Stimulated activated CD8-positive, alpha-beta memory T cell treated with anti-CD3 and anti-CD28 coated beads, Interleukin-15, amount 100 ng/mL, for 4 hours (primary cell): ENCODE results near the gene PEAK3.

Source experiments
- DNase-seq, 2 donors: peaks; one replicate each; pipeline ENCODE4 v3.0.0-alpha.2; 2020; ENCODE audit warnings: low read depth in 2 of 2

PEAK3 gene

GRCh38 chr19:2249880-2250765, 31.9 kb downstream of the PEAK3 start:
- DNase-seq, result no peak

- DNase-seq, result no peak
Observed at GRCh38 chr19:2249010-2249866, 32.7 kb downstream of the PEAK3 start, which contains the start of gene AMH. AMH (plus strand) TSS chr19:2249323; CDS start chr19:2249333, 10 bp downstream.

GRCh38 chr19:2248136-2249009, 33.6 kb downstream of the PEAK3 start:
- no peak for DNase-seq

DNA sequence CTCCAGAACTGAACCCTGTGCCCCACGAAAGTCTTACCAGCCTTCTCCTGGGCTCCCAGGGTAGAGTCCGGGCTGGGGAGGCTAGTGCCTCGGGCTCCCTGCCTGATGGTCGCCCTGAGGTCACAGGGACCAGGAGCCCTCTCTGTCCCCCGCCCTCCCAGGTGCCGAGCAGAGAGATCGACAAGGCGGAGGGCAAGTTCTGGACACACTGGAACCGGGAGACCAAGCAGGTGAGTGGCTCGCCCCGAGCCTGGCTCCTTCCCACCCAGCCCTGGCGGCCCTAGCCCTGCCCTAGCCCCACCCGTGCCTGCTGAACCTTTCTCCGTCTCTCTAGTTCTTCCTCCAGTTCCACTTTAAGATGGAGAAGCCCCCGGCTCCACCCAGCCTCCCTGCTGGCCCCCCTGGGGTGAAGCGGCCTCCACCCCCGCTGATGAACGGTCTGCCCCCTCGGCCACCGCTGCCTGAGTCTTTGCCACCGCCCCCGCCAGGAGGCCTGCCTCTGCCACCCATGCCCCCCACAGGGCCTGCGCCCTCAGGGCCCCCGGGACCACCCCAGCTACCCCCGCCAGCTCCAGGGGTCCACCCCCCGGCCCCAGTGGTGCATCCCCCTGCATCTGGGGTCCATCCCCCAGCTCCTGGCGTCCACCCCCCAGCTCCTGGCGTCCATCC, 34.4 kb downstream of the PEAK3 start:
- no peak for DNase-seq

DNA sequence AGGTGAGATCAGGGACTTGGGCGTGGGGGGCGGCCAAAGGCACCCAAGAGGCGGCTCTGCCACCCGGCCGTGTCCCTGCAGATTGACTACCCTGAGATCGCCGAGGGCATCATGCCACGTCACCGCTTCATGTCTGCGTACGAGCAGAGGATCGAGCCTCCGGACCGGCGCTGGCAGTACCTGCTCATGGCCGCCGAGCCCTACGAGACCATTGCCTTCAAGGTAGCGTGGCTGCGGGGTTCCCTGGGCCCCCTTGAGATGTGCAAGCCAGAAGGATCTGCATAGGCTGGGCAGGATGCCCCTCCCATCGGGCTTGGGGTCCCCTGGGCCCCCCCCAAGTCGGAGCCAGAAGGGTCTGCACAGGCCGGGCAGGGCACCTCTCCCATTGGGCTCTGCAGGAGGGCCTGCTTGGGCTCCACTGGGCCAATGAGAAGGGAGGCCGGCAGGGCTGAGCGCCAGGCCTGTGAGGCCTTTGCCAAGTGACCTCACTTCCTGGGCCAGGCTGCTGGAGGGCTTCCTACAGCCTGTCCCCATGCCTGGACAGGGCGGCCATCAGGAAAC, 35.1 kb downstream of the PEAK3 start:
- DNase-seq, result no peak

DNA sequence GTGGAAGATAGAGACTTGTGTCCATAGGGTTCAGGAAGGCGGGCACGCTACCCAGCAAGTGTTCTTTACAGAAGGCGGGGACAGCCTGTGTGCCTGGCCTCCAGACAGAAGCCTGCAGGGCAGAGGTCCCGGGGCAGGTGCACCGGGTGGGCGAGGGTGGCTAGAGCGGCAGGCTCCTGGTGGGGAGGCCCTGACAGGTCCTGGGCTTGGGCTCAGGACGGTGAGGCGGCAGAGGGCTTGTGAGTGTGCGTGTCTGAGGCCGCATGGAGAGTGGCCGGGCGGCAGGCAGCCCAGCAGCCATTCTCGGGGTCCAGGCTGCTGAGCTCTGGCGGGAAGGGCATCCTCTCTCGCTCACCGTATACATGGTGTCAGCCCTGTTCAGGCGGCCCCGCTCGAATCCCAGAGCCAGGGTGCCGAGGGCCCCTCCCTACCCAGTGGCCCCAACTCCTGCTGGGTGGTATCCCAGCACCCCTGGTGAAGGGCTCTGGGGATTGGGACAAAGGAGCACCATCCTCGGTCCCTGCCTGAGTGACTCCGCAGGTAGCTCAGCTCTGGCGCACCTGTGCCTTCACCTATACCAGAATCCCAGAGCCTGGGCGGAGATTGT, 35.9 kb downstream of the PEAK3 start:
- DNase-seq, result no peak

- no peak for DNase-seq
Observed at GRCh38 chr19:2245273-2245672, 36.7 kb downstream of the PEAK3 start.

GRCh38 chr19:2244486-2244885, 37.5 kb downstream of the PEAK3 start:
- DNase-seq, result no peak

DNA sequence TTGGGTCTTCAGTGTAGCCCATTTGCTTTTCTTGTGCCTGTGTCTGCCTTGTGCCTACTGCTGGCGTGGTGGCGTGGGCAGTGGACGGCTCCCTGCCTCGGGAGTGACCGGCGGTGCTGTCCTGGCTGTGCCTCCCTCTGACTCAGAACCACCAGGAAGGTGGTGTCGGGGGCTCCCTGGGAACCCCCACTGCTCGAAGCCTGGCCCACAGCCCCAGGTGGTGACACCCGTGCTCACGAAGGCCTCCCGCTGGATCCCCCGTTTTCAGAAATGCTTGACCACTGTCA, 37.9 kb downstream of the PEAK3 start:
- no peak for DNase-seq

- no peak for DNase-seq
Observed at GRCh38 chr19:2243274-2244124, 38.5 kb downstream of the PEAK3 start.

- no peak for DNase-seq
Observed at GRCh38 chr19:2242816-2243215, 39.2 kb downstream of the PEAK3 start.

- DNase-seq, result no peak
Observed at GRCh38 chr19:2242092-2242537, 39.9 kb downstream of the PEAK3 start.

- no peak for DNase-seq
Observed at GRCh38 chr19:2240881-2241760, 40.9 kb downstream of the PEAK3 start.

GRCh38 chr19:2239771-2240770, 41.9 kb downstream of the PEAK3 start:
- DNase-seq, result no peak

GRCh38 chr19:2239173-2239572, 42.8 kb downstream of the PEAK3 start:
- DNase-seq, result no peak

DNA sequence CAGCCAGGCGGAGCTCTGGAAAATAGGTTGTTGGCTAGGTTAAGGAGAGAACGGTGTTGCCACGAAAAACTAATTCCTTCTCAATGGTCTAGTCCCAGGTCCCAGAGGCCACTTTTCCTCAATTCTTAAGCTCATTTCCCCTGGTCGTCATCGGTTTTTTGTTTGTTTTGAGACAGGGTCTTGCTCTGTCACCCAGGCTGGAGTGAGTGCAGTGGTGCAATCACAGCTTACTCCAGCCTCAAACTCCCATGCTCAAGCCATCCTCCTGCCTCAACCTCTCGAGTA, 44.2 kb downstream of the PEAK3 start:
- DNase-seq, result no peak

DNA sequence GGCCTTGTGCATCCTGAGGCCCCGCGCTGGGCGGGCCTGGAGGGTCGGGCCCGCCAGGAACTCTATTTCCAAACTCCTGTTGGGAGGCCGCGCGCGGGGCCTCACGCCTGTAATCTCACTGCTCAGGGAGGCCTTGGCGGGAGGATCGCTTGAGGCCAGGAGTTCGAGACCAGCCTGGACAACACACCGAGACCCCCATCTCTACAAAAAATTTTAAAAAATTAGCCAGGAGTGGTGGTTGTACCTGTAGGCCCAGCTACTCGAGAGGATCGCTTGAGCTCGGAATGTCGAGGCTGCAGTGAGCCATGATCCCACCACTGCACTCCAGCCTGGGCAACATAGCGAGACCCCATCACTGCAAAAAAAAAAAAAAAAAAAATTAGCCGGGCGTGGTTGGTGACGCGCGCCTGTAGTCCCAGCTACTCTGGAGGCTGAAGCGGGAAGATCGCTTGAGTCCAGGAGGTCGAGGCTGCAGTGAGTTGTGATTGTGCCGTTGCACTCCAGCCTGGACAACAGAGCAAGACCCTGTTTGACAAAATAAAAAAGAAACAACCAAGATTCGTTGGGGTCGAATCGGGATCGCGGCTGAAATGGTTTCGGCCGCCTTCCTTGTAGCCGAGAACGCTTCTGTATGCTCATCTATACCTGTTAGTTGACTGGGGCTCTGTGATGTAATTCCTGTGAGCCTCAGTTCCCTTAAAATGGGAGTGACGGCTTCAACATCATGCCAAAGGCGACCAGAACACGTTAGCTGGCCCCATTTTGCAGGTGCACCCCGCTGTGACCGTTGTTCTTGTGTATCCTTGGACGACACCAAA, 44.7 kb downstream of the PEAK3 start:
- no peak for DNase-seq
